Fibroblast of mammary gland (primary cell): ENCODE measurements around the gene EVI5L.

Experiments
- DNase-seq: peaks from one replicate; pipeline ENCODE4 v3.0.0-alpha.2; 2010; ENCODE audit warnings: low read depth
- H3K4me3 ChIP-seq: 2 replicates; pipeline ENCODE4 v1.5.1; 2011; ENCODE audit warnings: low read depth, mild to moderate bottlenecking, low read length, moderate library complexity; ENCODE audit not compliant: control insufficient read depth
- TF ChIP-seq, protein P1 (sequence below): conservative IDR thresholded peaks from 2 replicates; pipeline ENCODE4 v1.5.1; 2011; ENCODE audit warnings: low read depth, low read length, inconsistent platforms; ENCODE audit not compliant: control insufficient read depth, insufficient read depth

Gene EVI5L

DNA sequence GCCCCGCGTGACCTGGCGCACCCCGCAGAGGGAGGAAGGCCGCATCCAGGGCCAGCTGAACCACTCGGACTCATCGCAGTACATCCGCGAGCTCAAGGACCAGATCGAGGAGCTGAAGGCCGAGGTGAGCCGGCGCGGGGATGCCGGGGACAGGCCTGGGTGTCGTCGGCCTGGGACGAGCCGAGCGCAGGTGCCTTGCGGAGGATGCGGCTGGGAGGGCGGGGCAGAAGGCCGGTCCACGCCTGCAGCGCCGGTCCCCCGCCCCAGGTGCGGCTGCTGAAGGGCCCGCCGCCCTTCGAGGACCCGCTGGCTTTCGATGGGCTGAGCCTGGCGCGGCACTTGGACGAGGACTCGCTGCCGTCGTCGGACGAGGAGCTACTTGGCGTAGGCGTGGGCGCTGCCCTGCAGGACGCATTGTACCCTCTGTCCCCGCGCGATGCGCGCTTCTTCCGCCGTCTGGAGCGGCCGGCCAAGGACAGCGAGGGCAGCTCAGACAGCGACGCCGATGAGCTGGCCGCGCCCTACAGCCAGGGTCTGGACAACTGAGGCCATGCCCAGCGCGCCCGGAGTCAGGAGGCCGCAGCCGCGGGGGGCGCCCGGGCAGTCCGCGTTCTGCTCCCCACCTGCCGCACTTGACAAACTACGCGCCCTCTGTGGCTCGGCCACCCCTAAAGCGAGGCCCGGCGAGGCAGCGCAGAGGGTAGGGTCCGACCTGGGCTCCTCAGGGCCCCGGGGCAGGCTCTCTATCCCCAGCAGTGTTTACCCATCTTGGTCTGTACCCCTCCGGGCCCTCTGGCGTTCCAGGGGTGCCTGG lies 33.3 kb downstream of the EVI5L start:
- H3K4me3 ChIP-seq: no peak overlapping the region
- DNase-seq: no peak
- TF ChIP-seq, protein P1, sequence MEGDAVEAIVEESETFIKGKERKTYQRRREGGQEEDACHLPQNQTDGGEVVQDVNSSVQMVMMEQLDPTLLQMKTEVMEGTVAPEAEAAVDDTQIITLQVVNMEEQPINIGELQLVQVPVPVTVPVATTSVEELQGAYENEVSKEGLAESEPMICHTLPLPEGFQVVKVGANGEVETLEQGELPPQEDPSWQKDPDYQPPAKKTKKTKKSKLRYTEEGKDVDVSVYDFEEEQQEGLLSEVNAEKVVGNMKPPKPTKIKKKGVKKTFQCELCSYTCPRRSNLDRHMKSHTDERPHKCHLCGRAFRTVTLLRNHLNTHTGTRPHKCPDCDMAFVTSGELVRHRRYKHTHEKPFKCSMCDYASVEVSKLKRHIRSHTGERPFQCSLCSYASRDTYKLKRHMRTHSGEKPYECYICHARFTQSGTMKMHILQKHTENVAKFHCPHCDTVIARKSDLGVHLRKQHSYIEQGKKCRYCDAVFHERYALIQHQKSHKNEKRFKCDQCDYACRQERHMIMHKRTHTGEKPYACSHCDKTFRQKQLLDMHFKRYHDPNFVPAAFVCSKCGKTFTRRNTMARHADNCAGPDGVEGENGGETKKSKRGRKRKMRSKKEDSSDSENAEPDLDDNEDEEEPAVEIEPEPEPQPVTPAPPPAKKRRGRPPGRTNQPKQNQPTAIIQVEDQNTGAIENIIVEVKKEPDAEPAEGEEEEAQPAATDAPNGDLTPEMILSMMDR: no peak

DNA sequence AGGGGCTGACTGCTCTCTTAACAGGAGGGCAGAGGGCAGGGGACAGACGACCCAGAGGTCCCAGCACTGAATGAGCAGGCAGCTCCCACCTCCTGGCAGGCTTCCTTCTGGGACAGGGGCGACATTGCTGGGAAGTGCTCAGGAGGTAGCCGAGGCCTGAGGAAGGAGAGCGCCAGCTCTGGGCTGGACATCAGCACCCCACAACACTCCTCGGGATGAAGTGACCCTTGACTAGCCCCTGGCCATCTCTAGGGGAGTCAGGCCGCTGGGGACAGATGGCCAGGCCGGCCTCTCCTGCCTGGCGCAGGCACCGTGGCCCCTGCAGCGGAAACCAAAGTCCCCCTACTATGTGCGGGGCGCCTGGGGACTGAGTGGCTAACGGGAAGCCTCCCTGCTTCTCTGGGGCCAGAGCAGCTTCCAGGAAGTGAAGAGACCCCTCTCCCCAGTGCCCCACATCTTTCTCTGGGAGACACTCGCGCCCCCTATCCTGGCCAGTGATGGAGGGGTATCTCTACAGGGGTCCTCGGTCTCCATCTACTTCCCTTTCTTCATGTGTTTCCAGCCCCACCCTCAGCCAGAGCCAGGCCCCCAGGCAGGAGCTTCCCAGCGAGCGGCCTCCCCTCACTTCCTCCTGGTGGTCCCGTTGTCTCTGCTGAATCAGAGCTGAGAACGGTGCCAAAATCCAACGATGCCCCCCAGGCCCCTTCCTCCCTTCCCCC lies 34.1 kb downstream of the EVI5L start:
- H3K4me3 ChIP-seq: no peak overlapping the region
- TF ChIP-seq, protein P1: no peak
- DNase-seq: no peak

DNA sequence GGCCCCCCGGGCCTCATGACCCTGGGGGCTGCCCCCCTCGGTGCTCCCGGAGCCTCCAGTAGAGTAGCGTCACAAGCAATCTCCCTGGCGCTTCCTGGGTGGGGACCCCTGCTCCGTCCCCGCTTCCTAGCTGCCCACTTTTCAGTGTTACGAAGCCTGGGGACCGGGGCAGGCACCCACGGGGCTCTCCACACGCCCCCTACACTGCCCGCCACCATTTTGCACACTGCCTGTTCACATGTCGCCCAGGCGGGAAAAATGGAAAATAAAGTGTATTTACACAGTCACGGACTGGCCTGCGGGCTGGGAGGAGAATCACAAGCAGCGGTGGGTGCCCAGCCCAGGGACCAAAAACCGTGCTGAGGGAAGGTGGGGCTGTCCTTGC lies 34.7 kb downstream of the EVI5L start:
- TF ChIP-seq, protein P1: no peak
- DNase-seq: no peak
- H3K4me3 ChIP-seq: no peak overlapping the region

DNA sequence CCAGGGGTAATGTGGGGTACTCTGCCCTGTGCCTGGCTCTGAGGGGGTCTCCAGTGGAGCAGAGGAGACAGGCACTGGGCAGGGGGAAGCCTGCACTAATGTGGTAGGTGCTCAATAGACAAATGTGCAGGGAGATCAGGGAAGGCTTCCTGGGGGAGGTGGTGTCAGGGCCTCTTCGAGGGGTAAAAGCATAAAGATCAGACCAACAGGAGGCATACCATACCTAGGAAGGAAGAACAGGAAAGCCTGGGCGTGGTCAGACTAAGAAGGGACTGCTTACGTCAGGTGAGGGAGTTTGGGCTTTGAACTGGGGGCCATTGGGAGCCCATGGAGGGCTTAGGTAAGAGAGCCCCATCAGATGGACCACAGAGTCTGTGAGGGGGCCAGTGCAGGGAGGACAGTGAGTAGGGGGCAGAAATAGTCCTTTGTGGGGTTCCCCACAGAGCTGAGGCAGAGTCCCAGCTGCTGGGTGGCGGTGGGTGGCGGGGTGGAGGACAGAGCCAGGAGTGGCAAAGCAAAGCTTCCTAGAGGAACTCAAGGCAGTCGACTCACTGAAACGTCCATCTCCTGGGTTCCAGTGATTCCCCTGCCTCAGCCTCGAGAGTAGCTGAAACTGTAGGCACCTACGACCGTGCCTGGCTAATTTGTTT lies 35.4 kb downstream of the EVI5L start:
- TF ChIP-seq, protein P1: no peak
- H3K4me3 ChIP-seq: no peak overlapping the region
- DNase-seq: no peak

DNA sequence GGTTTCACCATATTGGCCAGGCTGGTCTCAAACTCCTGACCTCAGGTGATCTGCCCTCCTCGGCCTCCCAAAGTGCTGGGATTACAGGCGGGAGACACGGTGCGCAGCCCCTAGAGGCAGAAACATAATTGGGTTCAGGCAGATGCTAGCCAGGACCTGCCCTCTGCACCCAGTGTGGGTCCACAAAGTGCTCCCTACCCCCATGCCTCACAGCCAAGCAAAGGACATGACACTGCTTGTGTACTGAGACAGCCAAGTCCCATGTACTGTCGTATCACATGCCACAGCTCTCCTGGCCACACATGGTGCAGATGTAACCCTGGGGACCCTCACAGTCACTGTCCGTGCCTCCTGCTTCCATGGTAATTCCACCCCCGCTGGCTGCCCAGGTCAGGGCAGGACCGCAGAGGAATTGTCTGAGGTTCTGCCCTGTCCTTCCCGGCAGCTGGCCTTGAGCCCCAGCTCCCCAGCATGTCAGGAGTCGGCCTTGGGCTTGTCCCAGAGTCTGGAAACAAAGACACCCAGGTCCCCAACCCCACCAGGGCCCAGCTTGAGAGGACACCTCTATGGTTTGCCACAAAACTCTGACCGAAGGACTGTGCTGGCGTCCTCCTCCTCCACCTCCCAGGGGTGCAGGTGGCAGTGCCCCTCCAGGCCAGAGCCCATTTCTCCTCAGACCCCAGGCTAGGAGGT lies 36.5 kb downstream of the EVI5L start:
- TF ChIP-seq, protein P1: no peak
- no peak overlapping the region for H3K4me3 ChIP-seq
- DNase-seq: no peak

DNA sequence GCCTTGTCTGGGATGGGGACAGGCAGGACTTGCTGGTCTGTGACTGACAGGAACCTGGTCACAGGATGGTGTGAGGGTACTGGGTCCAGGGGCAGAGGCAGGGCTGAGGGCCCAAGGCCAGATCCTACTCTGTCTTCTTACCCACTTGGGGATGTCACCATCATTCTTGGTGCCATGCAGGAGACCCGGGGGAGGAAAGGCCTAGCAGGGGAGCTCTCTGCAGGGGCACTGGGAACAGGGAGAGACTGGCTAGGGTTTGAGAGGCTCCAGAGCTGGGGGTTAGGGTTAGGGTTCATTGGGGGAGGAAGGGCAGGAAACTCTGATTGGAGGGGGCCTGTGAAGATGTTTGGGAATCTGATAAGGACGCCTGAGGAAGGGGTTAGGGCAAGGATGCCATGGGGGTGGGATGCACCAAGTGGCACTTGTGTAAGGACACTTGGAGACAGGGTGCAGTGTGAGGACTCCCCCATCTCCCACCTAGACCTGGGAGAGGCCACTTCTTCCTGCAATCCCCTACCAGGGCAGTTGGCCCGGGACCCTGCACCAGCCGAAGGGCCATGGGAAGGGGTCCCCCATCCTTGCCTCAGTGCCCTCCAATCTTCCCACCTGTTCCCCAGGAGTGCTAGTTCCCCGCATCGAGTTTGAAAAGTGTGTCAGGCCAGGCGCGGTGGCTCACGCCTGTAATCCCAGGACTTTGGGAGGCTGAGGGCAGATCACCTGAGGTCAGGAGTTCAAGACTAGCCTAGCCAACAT lies 37.2 kb downstream of the EVI5L start:
- no peak overlapping the region for H3K4me3 ChIP-seq
- DNase-seq: no peak
- TF ChIP-seq, protein P1: no peak
